ENCODE results near the gene SMIM23. TPM values are rescaled to one million over a fixed set of nuclear protein-coding genes. Genes with fewer than 3 reads are reported as not detected.

Gene SMIM23
- total RNA-seq, 4 donors from 2014 or later = not detected

DNA sequence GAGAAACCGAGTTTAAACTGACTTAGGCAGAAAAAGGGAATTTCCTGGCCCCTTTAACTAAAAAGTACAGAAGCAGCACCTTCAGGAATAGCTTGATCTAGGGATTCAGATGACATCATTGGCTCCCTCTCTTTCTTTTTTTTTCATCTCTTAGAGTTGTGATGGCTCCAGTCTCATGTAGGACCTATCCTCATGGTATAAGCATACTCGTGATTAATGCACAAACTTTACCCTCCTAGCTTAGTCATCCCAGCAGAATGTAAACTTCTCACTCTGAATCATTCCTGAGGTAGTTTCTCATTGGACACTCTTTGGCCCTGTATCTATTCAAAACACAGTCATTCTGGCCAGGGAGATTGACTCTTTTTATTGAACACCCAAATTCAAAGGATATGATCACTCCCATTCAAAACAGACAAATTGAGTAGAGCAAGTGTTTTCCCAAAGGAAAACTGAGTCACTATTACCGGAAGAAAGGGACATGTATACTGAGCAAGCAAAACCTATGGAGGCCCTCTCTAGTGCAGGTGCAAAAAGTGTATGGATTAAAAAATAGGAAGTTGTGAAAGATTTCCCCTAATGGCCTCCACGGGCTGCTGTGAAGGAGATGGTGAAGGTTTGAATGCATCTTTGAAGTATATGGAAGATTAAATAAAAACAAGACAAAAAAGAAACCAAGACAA, 27.6 kb upstream of the SMIM23 start:
- H3K9me3 ChIP-seq = peaks cover 0 to 6% (median 4%) of the 10 kb centered on the region in 4 donors
- no peaks in the 10 kb centered on the region for H3K36me3 ChIP-seq
- peaks cover 0 to 5% (median 0%) of the 10 kb centered on the region in 4 donors for H3K4me1 ChIP-seq
- H3K27me3 ChIP-seq = no peaks in the 10 kb centered on the region
- no peak overlapping the region for H3K27ac ChIP-seq (replicated peaks in 1 of 4)
- no peak for DNase-seq (ENCODE audit: extremely low spot score)
- 65% methylated on average over 4 of the region's 4 CpGs for WGBS
- TF ChIP-seq POLR2A (IDR thresholded peaks at IDR 0.05; ENCODE audit: low read depth) (no peak), EP300 (IDR thresholded peaks at IDR 0.05) (no peak)
- H3K4me3 ChIP-seq = no peak overlapping the region
- intact Hi-C loops (cut with DNase I) = no loop called here

DNA sequence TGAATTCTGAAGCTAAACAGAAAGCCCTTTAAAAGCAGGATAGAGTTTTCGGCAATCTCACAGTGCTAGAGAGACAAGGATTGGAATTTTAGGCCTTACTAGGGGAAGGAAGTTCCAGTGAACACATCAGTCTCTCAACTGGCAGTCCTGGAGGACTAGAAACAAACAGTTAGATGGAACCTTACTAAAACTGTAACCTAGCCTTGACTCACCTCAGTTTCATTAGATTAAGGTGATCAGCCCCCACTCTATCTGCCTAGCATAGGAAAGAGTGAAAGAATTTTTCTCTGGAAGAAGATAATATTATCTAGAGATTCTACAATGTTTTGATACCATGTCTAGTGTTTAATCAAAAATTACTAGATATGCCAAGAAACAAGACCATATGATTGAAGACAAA, 25.8 kb upstream of the SMIM23 start:
- 94% methylated on average over 1 of the region's 1 CpG for WGBS
- no peak overlapping the region for H3K4me3 ChIP-seq
- intact Hi-C loops (cut with DNase I) = no loop called here
- no peak overlapping the region for H3K27ac ChIP-seq (replicated peaks in 1 of 4)
- H3K27me3 ChIP-seq = peaks cover 0 to 8% (median 0%) of the 10 kb centered on the region in 4 donors
- H3K9me3 ChIP-seq = peaks cover 0 to 6% (median 4%) of the 10 kb centered on the region in 4 donors
- DNase-seq (ENCODE audit: extremely low spot score) = no peak
- TF ChIP-seq POLR2A (IDR thresholded peaks at IDR 0.05; ENCODE audit: low read depth) (no peak), POLR2AphosphoS5 (IDR thresholded peaks at IDR 0.05) (no peak), EP300 (IDR thresholded peaks at IDR 0.05) (no peak)
- TF ChIP-seq, protein P1, sequence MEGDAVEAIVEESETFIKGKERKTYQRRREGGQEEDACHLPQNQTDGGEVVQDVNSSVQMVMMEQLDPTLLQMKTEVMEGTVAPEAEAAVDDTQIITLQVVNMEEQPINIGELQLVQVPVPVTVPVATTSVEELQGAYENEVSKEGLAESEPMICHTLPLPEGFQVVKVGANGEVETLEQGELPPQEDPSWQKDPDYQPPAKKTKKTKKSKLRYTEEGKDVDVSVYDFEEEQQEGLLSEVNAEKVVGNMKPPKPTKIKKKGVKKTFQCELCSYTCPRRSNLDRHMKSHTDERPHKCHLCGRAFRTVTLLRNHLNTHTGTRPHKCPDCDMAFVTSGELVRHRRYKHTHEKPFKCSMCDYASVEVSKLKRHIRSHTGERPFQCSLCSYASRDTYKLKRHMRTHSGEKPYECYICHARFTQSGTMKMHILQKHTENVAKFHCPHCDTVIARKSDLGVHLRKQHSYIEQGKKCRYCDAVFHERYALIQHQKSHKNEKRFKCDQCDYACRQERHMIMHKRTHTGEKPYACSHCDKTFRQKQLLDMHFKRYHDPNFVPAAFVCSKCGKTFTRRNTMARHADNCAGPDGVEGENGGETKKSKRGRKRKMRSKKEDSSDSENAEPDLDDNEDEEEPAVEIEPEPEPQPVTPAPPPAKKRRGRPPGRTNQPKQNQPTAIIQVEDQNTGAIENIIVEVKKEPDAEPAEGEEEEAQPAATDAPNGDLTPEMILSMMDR (IDR thresholded peaks at IDR 0.05) = no peak
- H3K4me1 ChIP-seq = peaks cover 0 to 5% (median 0%) of the 10 kb centered on the region in 4 donors
- no peaks in the 10 kb centered on the region for H3K36me3 ChIP-seq

DNA sequence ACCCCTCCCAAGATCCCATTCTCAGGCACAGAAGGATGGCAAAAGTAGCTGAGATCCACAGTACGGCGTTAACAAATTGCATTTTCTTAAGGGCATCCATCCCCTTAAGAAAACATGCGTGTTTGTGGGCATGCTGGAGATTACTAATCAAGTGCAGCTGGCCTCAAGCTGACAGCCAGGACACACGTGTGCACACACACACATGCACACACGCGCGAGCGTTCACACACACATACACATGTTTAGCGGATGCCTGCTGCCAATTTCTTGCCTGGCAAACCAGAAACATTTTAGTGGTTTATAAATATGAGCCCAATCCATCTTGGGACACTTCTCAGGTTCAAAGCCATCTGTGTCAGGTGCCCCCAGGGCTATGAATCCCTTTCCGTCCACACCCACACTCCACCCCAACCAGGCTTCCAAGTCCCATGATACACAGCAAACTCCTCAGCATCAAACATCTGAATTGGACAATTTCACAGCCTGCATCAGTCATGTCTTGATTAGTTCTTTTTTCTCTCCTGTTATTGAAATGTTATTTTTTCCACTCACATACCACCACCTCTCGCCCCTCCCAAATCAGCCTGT, 23.5 kb upstream of the SMIM23 start:
- peaks cover 0 to 9% (median 0%) of the 10 kb centered on the region in 4 donors for H3K27me3 ChIP-seq
- no peaks in the 10 kb centered on the region for H3K36me3 ChIP-seq
- H3K4me1 ChIP-seq = no peaks in the 10 kb centered on the region
- intact Hi-C loops (cut with DNase I) = no loop called here
- H3K27ac ChIP-seq (replicated peaks in 1 of 4) = no peak overlapping the region
- 93% methylated on average over 11 of the region's 11 CpGs for WGBS
- H3K4me3 ChIP-seq = no peak overlapping the region
- DNase-seq (ENCODE audit: extremely low spot score) = no peak
- no peak for TF ChIP-seq POLR2A (IDR thresholded peaks at IDR 0.05; ENCODE audit: low read depth)
- no peak for TF ChIP-seq EP300 (IDR thresholded peaks at IDR 0.05)
- TF ChIP-seq POLR2AphosphoS5 (IDR thresholded peaks at IDR 0.05) = no peak
- TF ChIP-seq, protein P1 (IDR thresholded peaks at IDR 0.05) = no peak
- H3K9me3 ChIP-seq = peaks cover 0 to 15% (median 9%) of the 10 kb centered on the region in 4 donors

DNA sequence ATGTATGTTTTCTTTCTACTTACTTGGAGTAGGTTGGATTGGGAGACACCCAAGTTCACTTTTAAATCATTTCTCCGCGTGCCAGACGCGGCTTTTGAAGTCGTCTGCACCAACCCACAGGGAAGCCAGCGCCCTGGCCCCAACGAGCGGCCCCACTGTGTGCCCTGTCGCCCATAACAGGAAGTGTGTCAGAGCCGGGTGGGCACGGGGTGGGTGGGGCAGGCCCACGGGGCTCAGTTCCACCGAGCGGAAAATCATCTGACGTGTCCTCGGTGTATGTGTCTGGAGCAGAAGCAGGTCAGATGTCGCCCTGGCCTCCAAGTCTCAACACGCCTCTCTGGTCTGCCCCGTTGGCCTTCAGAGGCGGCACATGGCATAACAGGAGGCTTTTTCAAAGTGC, 22.7 kb upstream of the SMIM23 start:
- 80% methylated on average over 17 of the region's 20 CpGs for WGBS
- H3K36me3 ChIP-seq = no peaks in the 10 kb centered on the region
- H3K27ac ChIP-seq (replicated peaks in 1 of 4) = no peak overlapping the region
- DNase-seq (ENCODE audit: extremely low spot score) = no peak
- peaks cover 0 to 9% (median 0%) of the 10 kb centered on the region in 4 donors for H3K27me3 ChIP-seq
- intact Hi-C loops (cut with DNase I) = no loop called here
- TF ChIP-seq, protein P1 (IDR thresholded peaks at IDR 0.05) = no peak
- no peak for TF ChIP-seq POLR2A (IDR thresholded peaks at IDR 0.05; ENCODE audit: low read depth)
- TF ChIP-seq EP300 (IDR thresholded peaks at IDR 0.05) = no peak
- no peak for TF ChIP-seq POLR2AphosphoS5 (IDR thresholded peaks at IDR 0.05)
- H3K4me1 ChIP-seq = no peaks in the 10 kb centered on the region
- H3K4me3 ChIP-seq = no peak overlapping the region
- peaks cover 0 to 17% (median 13%) of the 10 kb centered on the region in 4 donors for H3K9me3 ChIP-seq

DNA sequence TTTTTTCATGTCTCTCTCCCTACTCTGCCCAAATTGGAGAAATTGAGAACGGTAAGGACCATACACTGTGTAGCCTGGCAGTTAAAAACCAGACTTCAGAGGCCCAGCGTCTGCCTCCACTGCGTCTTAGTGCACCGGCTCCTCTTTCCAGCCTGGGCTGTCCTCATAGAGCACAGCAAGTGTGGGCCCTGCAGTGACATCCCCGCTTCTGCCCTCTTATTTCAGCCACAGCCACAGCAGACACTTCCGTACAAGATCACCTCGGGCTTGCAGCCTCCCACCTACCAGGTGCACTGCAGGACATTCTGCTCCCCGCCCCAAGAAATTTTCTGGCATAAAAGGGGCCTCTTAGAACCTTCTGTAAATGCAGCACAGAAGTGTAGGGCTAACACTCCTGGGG, 21.4 kb upstream of the SMIM23 start:
- Histone ChIP-seq H3K4me1 (no peaks in the 10 kb centered on the region), H3K27me3 (peaks cover 0 to 9% (median 0%) of the 10 kb centered on the region in 4 donors), H3K4me3 (no peak overlapping the region), H3K36me3 (no peaks in the 10 kb centered on the region), H3K9me3 (peaks cover 0 to 17% (median 14%) of the 10 kb centered on the region in 4 donors), H3K27ac (replicated peaks in 1 of 4) (no peak overlapping the region)
- no peak for DNase-seq (ENCODE audit: extremely low spot score)
- 91% methylated on average over 8 of the region's 8 CpGs for WGBS
- TF ChIP-seq POLR2AphosphoS5 (IDR thresholded peaks at IDR 0.05) = no peak
- no peak for TF ChIP-seq POLR2A (IDR thresholded peaks at IDR 0.05; ENCODE audit: low read depth)
- no peak for TF ChIP-seq EP300 (IDR thresholded peaks at IDR 0.05)
- TF ChIP-seq, protein P1 (IDR thresholded peaks at IDR 0.05) = no peak
- intact Hi-C loops (cut with DNase I) = no loop called here
